Measurements from ENCODE around the gene SHROOM3.

GRCh38 chr4:76687746-76688448 lies 252.9 kb downstream of the SHROOM3 start:
- TF ChIP-seq, protein P1, sequence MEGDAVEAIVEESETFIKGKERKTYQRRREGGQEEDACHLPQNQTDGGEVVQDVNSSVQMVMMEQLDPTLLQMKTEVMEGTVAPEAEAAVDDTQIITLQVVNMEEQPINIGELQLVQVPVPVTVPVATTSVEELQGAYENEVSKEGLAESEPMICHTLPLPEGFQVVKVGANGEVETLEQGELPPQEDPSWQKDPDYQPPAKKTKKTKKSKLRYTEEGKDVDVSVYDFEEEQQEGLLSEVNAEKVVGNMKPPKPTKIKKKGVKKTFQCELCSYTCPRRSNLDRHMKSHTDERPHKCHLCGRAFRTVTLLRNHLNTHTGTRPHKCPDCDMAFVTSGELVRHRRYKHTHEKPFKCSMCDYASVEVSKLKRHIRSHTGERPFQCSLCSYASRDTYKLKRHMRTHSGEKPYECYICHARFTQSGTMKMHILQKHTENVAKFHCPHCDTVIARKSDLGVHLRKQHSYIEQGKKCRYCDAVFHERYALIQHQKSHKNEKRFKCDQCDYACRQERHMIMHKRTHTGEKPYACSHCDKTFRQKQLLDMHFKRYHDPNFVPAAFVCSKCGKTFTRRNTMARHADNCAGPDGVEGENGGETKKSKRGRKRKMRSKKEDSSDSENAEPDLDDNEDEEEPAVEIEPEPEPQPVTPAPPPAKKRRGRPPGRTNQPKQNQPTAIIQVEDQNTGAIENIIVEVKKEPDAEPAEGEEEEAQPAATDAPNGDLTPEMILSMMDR (conservative IDR thresholded peaks at IDR 0.05; ENCODE audit: low read depth in 2 of 2), result no peak
- TF ChIP-seq EZH2phosphoT487 (IDR thresholded peaks at IDR 0.05; ENCODE audit: unreplicated experiment) (no peak), EZH2 (IDR thresholded peaks at IDR 0.05; ENCODE audit: low read depth, unreplicated experiment) (no peak), ZNF114 (CRISPR knock-in tag; IDR thresholded peaks at IDR 0.05) (no peak), POLR2AphosphoS5 (IDR thresholded peaks at IDR 0.05; ENCODE audit: low read depth) (no peak), CREB1 (CRISPR knock-in tag; IDR thresholded peaks at IDR 0.05; ENCODE audit: low read depth) (no peak), STAT1 (IDR thresholded peaks at IDR 0.05; ENCODE audit: unreplicated experiment) (no peak), JUNB (IDR thresholded peaks at IDR 0.05; ENCODE audit: unreplicated experiment) (no peak)

Measured in GM23338 (cell line).